ENCODE measurements around the gene RBM33. TPM values are rescaled to one million over a fixed set of nuclear protein-coding genes. Genes with fewer than 3 reads are reported as not detected.

RBM33 gene
- total and polyA plus RNA-seq, 2 of the 13 experiments (the other 11 are each of a cell fraction or from before 2014, with no cell fraction given): 12.4 to 28.9 TPM

- no peak for TF ChIP-seq HMGXB3 (CRISPR knock-in tag; IDR thresholded peaks at IDR 0.05; ENCODE audit: borderline replicate concordance)
- peak; percentile 61; the same call in 1 of the 2 replicates for TF ChIP-seq SALL2 (CRISPR knock-in tag; IDR thresholded peaks at IDR 0.05)
- TF ChIP-seq UBTF (CRISPR knock-in tag; IDR thresholded peaks at IDR 0.05): peak; percentile 54; the same call in 1 of the 2 replicates
- no peak for TF ChIP-seq SNRNP70 (IDR thresholded peaks at IDR 0.05; ENCODE audit: low read depth, low read length)
- TF ChIP-seq ELF1 (CRISPR knock-in tag; IDR thresholded peaks at IDR 0.05): peak; percentile 74
- TF ChIP-seq ZBTB4 (CRISPR knock-in tag; IDR thresholded peaks at IDR 0.05; ENCODE audit: borderline replicate concordance): no peak
- TF ChIP-seq ZNF414 (CRISPR knock-in tag; IDR thresholded peaks at IDR 0.05): peak; percentile 82
- no peak for TF ChIP-seq SMYD3 (CRISPR knock-in tag; IDR thresholded peaks at IDR 0.05)
- no peak for TF ChIP-seq MNT (IDR thresholded peaks at IDR 0.05)
- no peak for TF ChIP-seq ADNP (CRISPR knock-in tag; IDR thresholded peaks at IDR 0.05)
- no peak for TF ChIP-seq SIX1 (CRISPR knock-in tag; IDR thresholded peaks at IDR 0.05; ENCODE audit: borderline replicate concordance)
- no peak for TF ChIP-seq E2F5 (CRISPR knock-in tag; conservative IDR thresholded peaks at IDR 0.05)
- TF ChIP-seq ZNF44 (CRISPR knock-in tag; IDR thresholded peaks at IDR 0.05): no peak
- 0 out of 2 replicates have a peak, but pooled peaks have one; percentile 6 for TF ChIP-seq ZNF12 (CRISPR knock-in tag; IDR thresholded peaks at IDR 0.05)
- TF ChIP-seq HHEX (CRISPR knock-in tag; IDR thresholded peaks at IDR 0.05): no peak
Observed at GRCh38 chr7:155644178-155644970, at the start of gene RBM33 (continued).
